Measurements from ENCODE around the gene FIGN. TPM values are rescaled to one million over a fixed set of nuclear protein-coding genes. Genes with fewer than 3 reads are reported as not detected.

Gene FIGN
- total RNA-seq, 1 donor from 2014 or later, result 0.79 TPM

GRCh38 chr2:163692611-163693482 is 43.0 kb downstream of the FIGN start:
- no peak overlapping the region for H3K4me3 ChIP-seq (ENCODE audit: low read depth, low read length)
- no peak for TF ChIP-seq CTCF (IDR thresholded peaks at IDR 0.05; ENCODE audit: insufficient read depth, low read length, severe bottlenecking)
- DNase-seq (ENCODE audit: low read depth) (no peak), FAIRE-seq (no peak)
- no peaks in the 10 kb centered on the region for H3K27me3 ChIP-seq (ENCODE audit: control insufficient read depth, insufficient read depth, low read length)
- no peaks in the 10 kb centered on the region for H3K36me3 ChIP-seq (ENCODE audit: control insufficient read depth, insufficient read depth, low read length)

GRCh38 chr2:163692081-163692480 is 43.7 kb downstream of the FIGN start:
- Histone ChIP-seq H3K4me3 (ENCODE audit: low read depth, low read length) (no peak overlapping the region), H3K36me3 (ENCODE audit: control insufficient read depth, insufficient read depth, low read length) (no peaks in the 10 kb centered on the region), H3K27me3 (ENCODE audit: control insufficient read depth, insufficient read depth, low read length) (no peaks in the 10 kb centered on the region)
- DNase-seq (ENCODE audit: low read depth), result peak; percentile 19
- FAIRE-seq, result no peak
- no peak for TF ChIP-seq CTCF (IDR thresholded peaks at IDR 0.05; ENCODE audit: insufficient read depth, low read length, severe bottlenecking)

- Histone ChIP-seq H3K36me3 (ENCODE audit: control insufficient read depth, insufficient read depth, low read length) (no peaks in the 10 kb centered on the region), H3K27me3 (ENCODE audit: control insufficient read depth, insufficient read depth, low read length) (no peaks in the 10 kb centered on the region), H3K4me3 (ENCODE audit: low read depth, low read length) (no peak overlapping the region)
- FAIRE-seq, result no peak
- TF ChIP-seq CTCF (IDR thresholded peaks at IDR 0.05; ENCODE audit: insufficient read depth, low read length, severe bottlenecking), result no peak
- no peak for DNase-seq (ENCODE audit: low read depth)
These were observed 44.9 kb downstream of the FIGN start for GRCh38 chr2:163690896-163691295.

GRCh38 chr2:163687217-163687616 is 48.6 kb downstream of the FIGN start:
- no peak overlapping the region for H3K4me3 ChIP-seq (ENCODE audit: low read depth, low read length)
- FAIRE-seq, result no peak
- H3K27me3 ChIP-seq (ENCODE audit: control insufficient read depth, insufficient read depth, low read length), result no peaks in the 10 kb centered on the region
- no peak for DNase-seq (ENCODE audit: low read depth)
- H3K36me3 ChIP-seq (ENCODE audit: control insufficient read depth, insufficient read depth, low read length), result no peaks in the 10 kb centered on the region
- TF ChIP-seq CTCF (IDR thresholded peaks at IDR 0.05; ENCODE audit: insufficient read depth, low read length, severe bottlenecking), result no peak

GRCh38 chr2:163686289-163686688 is 49.5 kb downstream of the FIGN start:
- Histone ChIP-seq H3K4me3 (ENCODE audit: low read depth, low read length) (no peak overlapping the region), H3K36me3 (ENCODE audit: control insufficient read depth, insufficient read depth, low read length) (no peaks in the 10 kb centered on the region), H3K27me3 (ENCODE audit: control insufficient read depth, insufficient read depth, low read length) (no peaks in the 10 kb centered on the region)
- DNase-seq (ENCODE audit: low read depth), result no peak
- no peak for FAIRE-seq
- no peak for TF ChIP-seq CTCF (IDR thresholded peaks at IDR 0.05; ENCODE audit: insufficient read depth, low read length, severe bottlenecking)

Data from bronchial epithelial cell (primary cell).